Hepatocyte (in vitro differentiated cells): ENCODE results near the gene IL2RA.

ENCODE experiments used
- EZH2 ChIP-seq: fragments of 200-600 bp; sonication (generic); IDR thresholded peaks from 2 replicates; pipeline ENCODE4 v1.6.1; 2016; ENCODE audit warnings: antibody characterized with exemption, mild to moderate bottlenecking, borderline replicate concordance
- TF ChIP-seq, protein P1 (sequence below): fragments of 200-600 bp; sonication (generic); IDR thresholded peaks from 2 replicates; pipeline ENCODE4 v1.5.1; 2016; ENCODE audit warnings: antibody characterized with exemption, mild to moderate bottlenecking; ENCODE audit not compliant: poor library complexity

- TF ChIP-seq, protein P1, sequence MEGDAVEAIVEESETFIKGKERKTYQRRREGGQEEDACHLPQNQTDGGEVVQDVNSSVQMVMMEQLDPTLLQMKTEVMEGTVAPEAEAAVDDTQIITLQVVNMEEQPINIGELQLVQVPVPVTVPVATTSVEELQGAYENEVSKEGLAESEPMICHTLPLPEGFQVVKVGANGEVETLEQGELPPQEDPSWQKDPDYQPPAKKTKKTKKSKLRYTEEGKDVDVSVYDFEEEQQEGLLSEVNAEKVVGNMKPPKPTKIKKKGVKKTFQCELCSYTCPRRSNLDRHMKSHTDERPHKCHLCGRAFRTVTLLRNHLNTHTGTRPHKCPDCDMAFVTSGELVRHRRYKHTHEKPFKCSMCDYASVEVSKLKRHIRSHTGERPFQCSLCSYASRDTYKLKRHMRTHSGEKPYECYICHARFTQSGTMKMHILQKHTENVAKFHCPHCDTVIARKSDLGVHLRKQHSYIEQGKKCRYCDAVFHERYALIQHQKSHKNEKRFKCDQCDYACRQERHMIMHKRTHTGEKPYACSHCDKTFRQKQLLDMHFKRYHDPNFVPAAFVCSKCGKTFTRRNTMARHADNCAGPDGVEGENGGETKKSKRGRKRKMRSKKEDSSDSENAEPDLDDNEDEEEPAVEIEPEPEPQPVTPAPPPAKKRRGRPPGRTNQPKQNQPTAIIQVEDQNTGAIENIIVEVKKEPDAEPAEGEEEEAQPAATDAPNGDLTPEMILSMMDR = no peak
- no peak for TF ChIP-seq EZH2
Observed at GRCh38 chr10:6008497-6009142, 53.5 kb downstream of the IL2RA start.
